AG04450 (cell line): ENCODE data around the gene RYR3. TPM values are rescaled to one million over a fixed set of nuclear protein-coding genes. Genes with fewer than 3 reads are reported as not detected.

ENCODE experiments used
- CTCF ChIA-PET: fragments of 300-600, 350-600 bp; formaldehyde crosslinking; extraction: SDS; loops from one replicate; lab custom pipeline; 2022; ENCODE audit warnings: antibody characterized with exemption, inconsistent platforms; lab: Charles Lee
- POLR2A ChIA-PET: fragments of 350-600 bp; formaldehyde crosslinking; extraction: SDS; loops from one replicate; lab custom pipeline; 2021; ENCODE audit warnings: antibody characterized with exemption, inconsistent platforms; lab: Yijun Ruan, JAX
- DNase-seq: peaks from one replicate; pipeline ENCODE4 v3.0.0-alpha.2; 2011; ENCODE audit warnings: low read depth, low spot score
- H3K27ac ChIP-seq: one replicate; pipeline ENCODE4 v1.5.1; 2012; ENCODE audit warnings: low read depth, low read length, control low read depth
- H3K27me3 ChIP-seq: one replicate; pipeline ENCODE4 v1.6.0; 2012; ENCODE audit warnings: low read length; ENCODE audit not compliant: control insufficient read depth, insufficient read depth
- H3K4me3 ChIP-seq: 2 replicates; pipeline ENCODE4 v1.5.1; 2011; ENCODE audit warnings: mild to moderate bottlenecking, low read depth, low read length, control low read depth
- H3K9me3 ChIP-seq: 2 replicates; pipeline ENCODE4 v1.5.1; 2012; ENCODE audit warnings: low read length; ENCODE audit not compliant: control insufficient read depth, insufficient read depth
- CTCF ChIP-seq: IDR thresholded peaks from 2 replicates; pipeline ENCODE4 v1.5.1; 2011; ENCODE audit warnings: low read depth, low read length, control low read depth, inconsistent platforms
- polyA plus RNA-seq: library from polyadenylated mRNA; depleted of rRNA; stranded (reverse); fragments of >200 nt; gene quantifications from 2 replicates; pipeline ENCODE4 v1.2.3, GENCODE V29; 2011

RYR3 gene
- polyA plus RNA-seq, 1 experiment = not detected

DNA sequence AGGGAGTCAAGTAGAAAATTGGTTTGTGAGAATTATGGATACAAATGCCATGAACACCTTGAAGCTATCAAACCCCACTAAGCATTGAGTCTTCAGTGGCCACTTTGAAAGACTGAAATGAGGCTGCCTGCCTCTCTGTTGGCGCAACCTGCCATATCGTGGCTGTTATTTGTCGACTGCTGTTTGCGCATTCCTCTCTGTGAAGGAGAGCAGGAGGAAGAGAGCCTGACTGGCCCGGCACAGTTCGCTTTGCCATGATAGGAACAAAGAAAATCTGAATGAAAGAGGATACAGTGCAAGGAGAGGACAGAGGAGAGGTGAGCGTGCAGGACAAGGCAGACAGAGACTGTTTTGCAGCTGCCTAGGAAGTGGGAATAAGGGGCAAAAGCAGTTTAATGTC is 289.4 kb downstream of the RYR3 start:
- no peak for TF ChIP-seq CTCF
- no peak overlapping the region for H3K4me3 ChIP-seq
- no peaks in the 10 kb centered on the region for H3K27me3 ChIP-seq
- H3K9me3 ChIP-seq = no peaks in the 10 kb centered on the region
- ChIA-PET POLR2A (no interaction called here), CTCF (no interaction called here)
- no peak for DNase-seq
- no peak overlapping the region for H3K27ac ChIP-seq

DNA sequence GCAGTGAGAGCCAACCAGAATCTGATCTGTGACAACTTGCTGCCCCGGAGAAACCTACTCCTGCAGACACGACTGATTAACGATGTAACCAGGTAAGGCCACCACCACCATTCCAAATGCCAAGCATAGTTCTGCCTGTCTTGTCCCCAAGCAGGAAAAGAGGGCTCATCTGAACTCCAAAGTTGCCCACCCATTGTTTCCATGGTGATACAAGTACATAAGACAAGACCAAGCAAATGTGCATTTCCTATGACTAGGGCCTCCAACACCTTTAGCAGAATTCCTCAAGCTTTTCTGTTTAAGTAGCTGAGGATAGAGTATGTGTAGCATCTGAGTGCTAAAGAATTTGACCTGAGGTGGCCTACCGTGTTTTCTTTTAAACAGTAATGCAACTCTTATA is 290.7 kb downstream of the RYR3 start:
- POLR2A ChIA-PET = no interaction called here
- no peak for TF ChIP-seq CTCF
- Histone ChIP-seq H3K4me3 (no peak overlapping the region), H3K27ac (no peak overlapping the region), H3K27me3 (no peaks in the 10 kb centered on the region), H3K9me3 (no peaks in the 10 kb centered on the region)
- CTCF ChIA-PET = no interaction called here
- no peak for DNase-seq

GRCh38 chr15:33608714-33609113 is 297.9 kb downstream of the RYR3 start:
- no peaks in the 10 kb centered on the region for H3K27me3 ChIP-seq
- no peak overlapping the region for H3K27ac ChIP-seq
- peak; percentile 28; the same call in 1 of the 2 replicates for TF ChIP-seq CTCF
- no peak overlapping the region for H3K4me3 ChIP-seq
- ChIA-PET POLR2A (no interaction called here), CTCF (interaction anchor here (0.9 kb wide), 1 partner anchor 316 kb away, joined by 3 read pairs; no protein-coding TSS in a partner anchor)
- no peaks in the 10 kb centered on the region for H3K9me3 ChIP-seq
- no peak for DNase-seq

DNA sequence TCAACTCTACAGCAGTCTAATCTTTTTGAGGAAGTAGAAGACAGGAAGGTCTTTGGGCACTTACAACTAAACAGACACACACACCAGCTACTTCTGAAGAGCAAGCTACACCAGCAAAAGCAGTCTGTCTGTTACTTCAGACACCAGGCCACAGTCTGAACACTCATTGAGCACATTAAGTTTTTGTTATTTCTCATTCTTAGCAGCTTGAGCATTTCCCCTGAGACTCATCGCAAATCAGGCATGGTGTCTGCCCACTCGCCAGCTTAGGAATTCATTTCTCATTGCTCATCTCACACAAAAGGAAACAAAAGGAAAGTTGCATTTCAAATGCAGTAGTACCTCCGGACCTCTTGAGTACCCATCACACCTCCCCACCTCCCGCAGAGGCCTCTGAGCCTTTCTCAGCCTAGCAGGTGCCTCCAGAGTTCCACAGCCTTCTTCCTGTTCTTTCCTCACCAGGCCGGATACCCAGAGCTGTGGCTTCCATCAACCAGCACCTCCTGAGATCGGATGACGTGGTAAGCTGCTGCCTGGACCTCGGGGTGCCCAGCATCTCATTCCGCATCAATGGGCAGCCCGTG is 302.0 kb downstream of the RYR3 start:
- no peaks in the 10 kb centered on the region for H3K27me3 ChIP-seq
- no peaks in the 10 kb centered on the region for H3K9me3 ChIP-seq
- no peak overlapping the region for H3K4me3 ChIP-seq
- ChIA-PET POLR2A (no interaction called here), CTCF (no interaction called here)
- TF ChIP-seq CTCF = no peak
- no peak overlapping the region for H3K27ac ChIP-seq
- no peak for DNase-seq

DNA sequence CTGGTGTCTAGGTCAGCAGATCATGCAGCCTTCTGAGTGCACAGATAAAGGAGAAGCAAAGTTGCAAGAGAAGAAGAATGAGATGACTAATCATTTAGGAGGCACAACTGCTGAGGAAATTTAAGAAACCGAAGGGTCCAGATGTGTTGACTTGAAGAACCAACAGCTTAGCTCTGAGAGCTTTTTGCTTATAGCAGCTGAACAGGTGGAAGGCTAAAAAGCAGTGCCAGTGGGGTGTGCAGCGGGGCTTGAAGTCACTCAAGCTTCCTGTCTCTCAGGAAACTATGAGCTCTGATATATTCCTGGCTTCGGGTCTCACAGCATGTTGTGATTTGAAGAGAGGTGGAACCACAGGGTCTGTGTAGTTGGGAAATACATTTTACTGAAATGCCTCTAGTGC is 305.7 kb downstream of the RYR3 start:
- DNase-seq = no peak
- peaks cover 2% of the 10 kb centered on the region for H3K27me3 ChIP-seq
- ChIA-PET POLR2A (no interaction called here), CTCF (no interaction called here)
- H3K27ac ChIP-seq = no peak overlapping the region
- H3K4me3 ChIP-seq = no peak overlapping the region
- no peaks in the 10 kb centered on the region for H3K9me3 ChIP-seq
- no peak for TF ChIP-seq CTCF
